EH (cell line): ENCODE results near the gene ABTB2.
"Not testable (repeated sequence)": the region's sequence is repeated elsewhere in the genome, so short reads cannot be mapped to it uniquely, and the experiment has no call there.

Experiments used
- DNase-seq: peaks from one replicate; pipeline ENCODE4 v3.0.0-alpha.2; 2015; ENCODE audit warnings: low read depth

Gene ABTB2

DNA sequence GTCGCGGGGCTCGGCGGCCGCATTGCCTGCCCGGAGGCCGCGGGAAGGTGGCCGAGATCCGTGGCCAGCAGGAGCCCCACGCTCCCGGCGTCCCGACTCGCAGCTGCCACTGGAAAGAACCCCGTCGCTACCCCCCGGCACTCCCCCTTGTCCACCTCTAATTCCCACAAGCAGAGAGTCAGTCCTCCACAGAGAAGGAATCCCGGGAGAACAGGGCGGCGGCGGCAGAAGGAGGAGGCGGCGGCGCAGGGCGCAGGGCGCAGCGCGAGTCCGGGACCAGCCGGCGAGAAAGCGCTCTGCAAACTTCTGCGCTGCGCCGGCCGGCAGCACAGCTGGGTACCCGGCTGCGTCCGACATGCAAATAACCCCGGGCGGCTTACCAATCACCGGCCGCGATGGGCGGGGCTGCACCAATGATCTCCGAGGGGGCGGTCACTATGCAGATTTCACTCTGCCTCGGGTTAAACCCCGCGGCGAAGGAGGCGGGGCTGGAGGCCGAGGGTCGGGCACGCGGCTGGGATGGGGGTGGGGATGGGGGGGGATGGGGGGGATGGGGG is at the start of gene ABTB2:
Gene ABTB2, minus strand, starts transcription at position 310 of the 557 bp plus-strand sequence.
- DNase-seq: peak; percentile 97

DNA sequence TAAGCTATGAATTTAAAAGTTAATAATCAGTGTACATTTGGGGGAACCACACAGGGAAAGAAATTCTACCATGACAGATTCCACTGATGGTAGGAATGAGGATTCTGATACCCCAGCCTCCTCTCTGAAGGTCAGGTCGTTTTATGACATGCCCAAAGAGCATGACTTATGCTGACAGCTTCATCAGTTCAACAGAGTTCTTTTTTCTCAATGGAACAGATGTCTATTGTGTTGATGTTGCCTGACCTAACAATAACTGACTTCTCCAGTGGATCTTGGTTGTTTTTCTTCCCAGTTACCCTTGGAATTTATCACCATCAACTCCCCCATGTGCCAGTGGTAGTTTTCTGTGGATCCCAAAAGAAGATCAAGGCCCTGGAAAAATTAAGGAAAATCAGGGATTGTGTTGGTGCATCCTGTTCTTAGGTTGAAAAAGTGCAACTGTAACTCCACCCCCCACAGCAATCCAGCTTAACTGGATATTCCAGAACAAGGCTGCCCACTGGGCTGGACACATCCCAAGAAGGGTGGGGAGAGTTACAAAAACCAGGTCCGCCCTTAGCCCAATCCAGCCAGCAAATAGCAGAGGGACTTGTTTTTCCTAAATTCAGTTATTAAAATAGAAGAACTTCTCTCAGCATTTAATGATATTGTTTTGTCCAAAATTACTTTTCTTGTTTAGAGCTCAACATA is 49.5 kb upstream of the ABTB2 start:
- DNase-seq: no peak

DNA sequence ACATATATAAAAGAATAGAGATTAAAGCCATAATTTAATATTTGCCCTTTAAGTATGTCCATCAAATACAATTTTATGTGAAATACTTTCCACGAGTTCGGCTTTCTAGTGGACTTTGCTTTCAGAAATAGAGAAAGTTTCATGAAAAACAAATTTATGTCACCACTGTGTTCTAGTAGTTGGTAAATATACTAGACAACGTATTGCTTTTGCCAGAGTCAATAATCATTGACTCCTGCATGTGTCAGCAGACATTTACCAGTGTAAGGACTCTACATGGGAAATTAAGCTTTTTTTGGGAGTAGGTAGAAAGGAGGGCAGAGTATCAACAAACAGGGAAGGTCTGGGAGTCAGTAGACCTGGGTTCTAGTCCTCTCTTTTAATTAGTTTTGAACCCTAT is 48.6 kb upstream of the ABTB2 start:
- no peak for DNase-seq

DNA sequence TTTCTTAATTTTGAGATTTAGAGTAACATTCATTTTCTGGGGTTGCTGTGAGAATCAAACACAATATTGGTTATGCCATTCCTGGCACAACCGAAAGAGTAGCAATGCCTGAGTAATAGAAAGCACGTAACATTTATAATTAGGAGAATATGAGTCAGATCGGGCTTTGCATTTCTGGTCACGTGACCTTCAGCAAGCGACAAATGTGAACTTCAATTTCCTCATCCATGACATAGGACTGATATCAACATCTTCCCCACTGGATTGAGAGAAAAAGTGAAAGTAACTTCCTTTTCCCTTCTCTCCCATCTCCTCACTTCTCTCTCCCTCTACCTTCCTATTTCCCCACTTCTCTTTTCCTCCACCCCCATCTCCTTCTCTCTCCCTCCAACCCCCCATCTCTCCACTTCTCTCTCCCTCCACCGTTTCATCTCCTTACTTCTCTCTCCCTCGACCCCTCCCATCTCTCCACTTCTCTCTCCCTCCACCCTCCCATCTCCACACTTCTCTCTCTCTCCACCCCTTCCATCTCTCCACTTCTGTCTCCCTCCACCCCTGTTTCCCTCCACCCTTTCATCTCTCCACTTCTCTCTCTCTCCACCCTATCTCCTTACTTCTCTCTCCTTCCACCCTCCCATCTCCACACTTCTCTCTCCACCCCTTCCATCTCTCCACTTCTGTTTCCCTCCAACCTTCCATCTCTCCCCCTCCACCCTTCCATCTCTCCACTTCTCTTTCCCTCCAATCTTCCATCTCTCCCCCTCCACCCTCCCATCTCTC is 47.5 kb upstream of the ABTB2 start:
- peak; percentile 46 for DNase-seq

DNA sequence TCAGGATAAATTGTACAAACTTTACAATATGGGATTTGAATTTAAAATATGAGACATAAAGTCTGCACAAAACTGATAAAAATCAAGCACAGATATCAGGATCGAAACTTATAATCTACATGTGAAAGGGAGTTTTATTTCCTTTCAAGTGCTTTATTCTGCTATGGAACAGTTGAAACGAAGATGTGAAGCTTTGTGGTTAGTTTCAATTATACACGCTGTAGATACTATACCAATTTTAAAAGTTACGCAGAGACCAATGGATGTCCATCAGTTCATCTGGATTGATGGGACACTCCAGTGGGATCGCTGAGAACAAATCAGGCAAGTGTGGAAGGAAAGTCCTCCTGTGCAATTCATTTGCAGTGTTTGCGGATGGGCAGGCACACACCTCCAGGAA is 46.5 kb upstream of the ABTB2 start:
- no peak for DNase-seq

DNA sequence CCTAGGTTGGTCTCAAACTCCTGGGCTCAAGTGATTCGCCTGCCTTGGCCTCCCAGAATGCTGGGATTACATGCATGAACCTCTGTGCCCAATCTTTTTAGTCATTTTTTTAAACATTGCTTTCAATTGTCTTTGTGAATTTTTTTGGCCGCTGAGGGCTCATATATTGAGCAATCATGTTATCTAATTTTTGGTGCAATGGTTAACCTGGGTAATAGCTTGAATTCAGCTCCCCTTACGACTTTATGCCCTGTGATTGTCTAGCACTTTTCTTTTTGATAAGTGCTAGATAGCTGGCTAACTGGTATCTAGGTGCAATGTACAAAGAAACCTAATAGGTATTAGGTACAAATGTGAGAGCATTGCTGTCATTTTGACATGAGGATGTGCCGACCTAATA is 45.6 kb upstream of the ABTB2 start:
- no peak for DNase-seq

DNA sequence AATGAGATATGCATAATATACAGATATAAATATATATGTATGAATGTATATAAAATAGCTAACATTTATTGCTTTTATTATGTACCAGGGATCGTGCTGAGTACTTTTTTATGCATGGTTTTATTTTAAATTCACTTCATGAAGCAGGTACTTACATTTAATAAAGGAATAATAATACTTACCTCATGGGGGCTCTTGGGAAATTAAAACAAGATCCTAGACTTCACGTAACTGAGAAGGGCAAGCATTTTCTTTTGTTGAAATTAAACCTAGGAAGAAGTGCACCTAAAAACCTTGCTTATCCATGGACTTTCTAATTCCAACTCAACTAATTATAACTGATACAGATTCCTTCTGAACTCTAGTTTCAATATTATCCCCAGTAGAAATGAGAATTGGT is 40.0 kb upstream of the ABTB2 start:
- no peak for DNase-seq

DNA sequence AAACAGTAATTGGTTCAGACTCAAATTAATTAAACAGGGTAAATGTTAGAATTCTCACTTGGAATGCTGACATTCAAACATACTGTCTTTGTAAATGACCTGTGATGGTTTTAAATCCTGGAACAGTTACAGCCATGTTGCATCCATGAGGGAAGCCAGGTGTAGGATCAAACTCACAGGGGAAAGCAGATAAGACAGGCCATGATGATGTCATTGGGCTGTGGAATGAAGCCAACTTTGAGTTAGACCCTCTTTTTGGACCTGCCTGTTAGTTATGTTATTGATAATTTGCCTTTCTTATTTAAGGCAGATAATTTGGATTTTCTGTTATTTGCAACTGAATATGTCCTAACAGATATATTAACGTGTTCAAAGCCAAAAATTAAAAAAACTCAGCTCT is 39.3 kb upstream of the ABTB2 start:
- DNase-seq: no peak

DNA sequence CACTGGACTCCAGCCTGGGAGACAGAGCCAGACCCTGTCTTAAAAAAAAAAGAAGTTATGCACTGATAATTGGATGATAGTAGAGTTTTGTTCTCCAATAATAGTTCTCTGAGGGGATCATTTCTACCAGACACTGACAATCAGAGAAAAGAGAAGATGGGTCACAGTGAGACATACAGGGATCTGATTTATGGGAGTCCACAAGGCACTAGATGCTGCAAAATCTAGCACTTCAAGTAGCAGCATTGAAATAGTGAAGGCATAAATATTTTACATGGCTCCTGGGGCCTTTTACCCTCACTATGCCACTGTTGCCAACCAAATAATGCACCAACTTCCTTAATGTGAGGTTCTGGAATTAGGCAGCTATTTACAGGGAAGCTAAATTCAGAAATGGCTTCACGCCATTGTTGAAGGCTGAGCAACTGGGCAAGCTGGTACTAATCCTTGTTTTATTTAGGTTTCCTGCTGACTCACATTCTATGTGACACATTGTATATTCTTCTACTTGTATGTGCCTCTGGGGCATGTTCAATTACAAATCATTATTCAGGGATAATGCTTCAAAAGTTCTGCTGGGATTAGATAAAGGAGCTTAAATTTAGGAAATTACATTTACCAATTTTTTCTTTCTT is 38.2 kb upstream of the ABTB2 start:
- DNase-seq: peak; percentile 72

DNA sequence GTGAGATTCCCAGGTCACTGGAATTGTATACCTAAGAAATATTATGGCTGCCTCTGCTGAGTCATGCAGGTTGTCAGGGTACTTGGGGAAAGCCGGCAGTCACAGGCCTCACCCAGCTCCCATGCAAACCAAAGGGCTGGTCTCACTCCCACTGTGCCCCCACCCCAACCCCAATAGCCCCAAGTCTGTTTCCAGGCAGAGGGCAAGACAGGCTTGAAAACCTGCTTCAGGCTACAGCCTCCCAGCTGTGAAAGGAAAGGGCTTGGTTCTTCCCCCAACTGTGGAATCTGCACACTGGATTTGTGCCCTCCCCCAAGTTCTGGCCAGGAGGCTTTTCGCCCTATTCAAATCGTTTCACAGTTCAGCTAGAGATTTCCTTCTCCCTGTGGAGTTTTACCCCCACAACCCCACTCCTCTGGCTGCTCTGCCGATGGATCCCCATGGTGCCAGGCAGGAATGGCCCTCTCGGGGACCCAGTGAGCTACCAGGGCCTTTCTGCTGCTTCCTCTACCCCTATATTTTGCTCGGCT is 37.0 kb upstream of the ABTB2 start:
- no peak for DNase-seq

DNA sequence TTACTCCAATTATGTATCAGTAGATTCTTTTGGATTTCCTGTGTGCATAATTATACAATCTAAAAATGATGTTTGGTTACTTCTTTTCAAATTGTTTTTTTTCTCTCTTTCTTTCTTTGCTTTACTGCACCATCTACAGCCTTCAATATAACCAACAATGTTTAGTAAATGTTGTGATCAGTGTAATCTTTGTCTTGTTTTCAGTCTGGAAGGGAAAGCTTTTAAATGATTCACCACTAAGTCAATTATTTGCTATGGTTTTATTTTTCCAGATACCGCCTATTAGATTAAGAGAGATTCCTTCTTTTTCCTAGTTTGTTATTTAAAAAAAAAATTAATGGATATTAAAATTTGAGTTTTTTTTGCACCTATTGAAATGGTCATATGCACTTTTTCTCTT is 29.8 kb upstream of the ABTB2 start:
- no peak for DNase-seq

DNA sequence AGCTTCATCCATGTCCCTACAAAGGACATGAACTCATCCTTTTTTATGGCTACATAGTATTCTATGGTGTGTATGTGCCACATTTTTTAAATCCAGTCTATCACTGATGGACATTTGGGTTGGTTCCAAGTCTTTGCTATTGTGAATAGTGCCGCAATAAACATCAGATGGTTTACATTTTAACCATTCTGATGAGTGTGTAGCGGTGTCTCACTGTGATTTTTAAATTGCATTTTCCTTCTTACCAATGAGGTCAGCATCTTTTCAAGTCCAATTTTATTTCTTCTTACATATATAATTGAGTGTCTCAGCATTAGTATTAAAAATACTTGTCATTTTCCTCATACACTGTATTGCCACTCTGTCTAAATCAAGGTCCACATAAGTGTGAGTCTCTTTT is 28.5 kb upstream of the ABTB2 start:
- DNase-seq: not testable (repeated sequence)

DNA sequence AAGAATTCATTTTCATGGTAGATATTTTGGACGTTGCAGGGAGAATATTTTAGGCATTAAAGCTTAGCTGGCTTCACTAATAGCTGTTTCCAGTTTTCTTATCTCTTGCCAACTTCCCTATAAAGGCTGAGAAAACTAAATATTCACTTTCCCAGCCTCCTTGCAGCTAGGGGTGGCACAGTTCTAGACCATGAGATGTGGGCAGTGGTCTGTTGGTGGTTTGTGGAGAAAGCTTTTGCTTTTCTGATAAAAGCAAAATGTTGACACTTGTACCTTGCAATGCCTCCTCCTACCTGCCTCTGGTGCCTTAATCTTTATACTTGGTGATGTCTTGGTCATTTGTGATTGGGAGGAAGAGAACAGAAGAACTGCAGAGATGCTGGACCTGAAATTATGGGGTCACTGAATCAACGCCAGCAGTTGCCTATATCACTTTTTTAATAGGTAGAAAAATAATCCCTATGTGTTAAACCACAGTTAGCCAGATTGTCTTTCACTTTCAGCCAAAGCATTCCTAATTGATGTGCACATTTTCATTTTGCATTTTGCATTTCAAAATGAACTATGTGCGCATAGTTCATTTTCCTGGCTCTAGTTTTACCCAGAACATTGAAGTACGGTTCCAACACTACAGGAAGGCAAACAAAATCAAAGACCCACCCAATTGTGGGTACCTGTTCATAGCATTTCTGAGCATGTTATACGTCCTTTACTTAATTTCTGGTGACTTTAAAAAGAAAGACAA is 24.9 kb upstream of the ABTB2 start:
- no peak for DNase-seq

DNA sequence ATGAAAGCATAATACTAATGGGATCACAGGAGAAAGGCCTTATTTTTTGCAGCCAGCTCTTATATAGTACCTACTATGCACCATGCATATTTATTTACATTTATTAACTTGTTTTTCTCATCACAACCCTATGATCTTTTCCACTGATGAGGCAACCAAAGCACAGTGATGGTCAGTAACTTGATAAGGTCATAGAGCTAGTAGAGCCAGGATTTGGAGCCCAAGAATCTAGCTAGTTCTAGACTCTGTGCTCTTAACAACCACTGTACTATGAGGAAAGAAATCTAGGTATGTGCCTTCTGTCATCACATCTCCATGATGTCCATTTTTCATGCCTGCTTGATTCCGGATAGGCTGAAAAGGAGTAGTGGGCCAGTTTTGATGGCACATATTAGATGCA is 24.0 kb upstream of the ABTB2 start:
- no peak for DNase-seq

DNA sequence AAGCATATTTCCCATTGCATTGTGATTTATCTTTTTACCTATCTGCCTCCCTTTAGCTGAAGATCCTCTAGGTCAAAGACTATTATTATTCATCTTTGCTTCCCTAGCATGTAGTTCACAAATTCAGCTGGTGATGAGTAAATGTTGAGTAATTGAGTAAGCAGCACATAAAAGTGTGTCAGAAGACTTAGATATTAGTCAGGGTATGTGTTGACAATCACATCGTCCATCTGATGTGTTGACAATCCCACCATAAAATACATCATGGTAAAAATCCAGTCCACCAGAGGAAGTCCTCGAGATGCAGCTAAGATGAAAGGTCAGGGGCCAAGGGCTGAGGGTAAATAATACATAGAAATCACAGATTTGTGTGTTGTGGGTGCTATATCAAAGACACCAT is 22.9 kb upstream of the ABTB2 start:
- peak; percentile 62 for DNase-seq

DNA sequence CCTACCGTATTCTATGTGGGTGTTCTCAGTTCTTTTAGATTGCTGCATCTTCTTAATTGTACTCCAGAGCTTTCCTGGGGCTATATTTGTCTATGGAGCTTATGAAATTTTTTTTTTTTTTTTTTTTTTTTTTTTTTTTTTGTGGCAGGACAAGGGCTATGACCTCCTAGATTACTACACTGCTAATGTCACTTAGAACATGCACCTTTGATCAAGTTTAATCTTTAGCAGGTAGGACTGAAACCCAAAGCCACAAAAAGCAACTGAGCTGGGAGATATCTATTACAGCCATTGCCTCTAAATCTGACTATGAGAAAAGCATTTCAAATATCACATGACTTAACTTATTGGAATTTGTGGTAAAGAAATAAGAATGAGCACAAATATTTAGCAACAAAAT is 21.7 kb upstream of the ABTB2 start:
- DNase-seq: no peak

DNA sequence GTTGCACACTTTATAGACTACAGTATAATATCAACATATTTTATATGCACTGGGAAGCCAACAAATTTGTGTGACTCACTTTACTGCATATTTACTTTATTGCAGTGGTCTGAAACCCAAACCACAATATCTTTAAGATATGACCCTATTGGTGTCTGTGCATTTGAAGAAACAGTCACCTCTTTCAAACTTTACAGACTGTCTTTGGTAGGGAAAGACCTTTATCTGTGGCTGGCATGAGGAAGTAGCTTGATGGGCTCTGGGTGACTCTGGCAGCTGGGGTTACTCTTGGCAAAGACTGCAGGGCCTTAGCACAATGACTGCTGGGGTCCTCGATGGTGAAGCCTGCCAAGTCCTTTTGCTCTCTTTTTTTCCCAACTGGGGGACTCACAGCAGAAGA is 21.3 kb upstream of the ABTB2 start:
- peak; percentile 61 for DNase-seq

DNA sequence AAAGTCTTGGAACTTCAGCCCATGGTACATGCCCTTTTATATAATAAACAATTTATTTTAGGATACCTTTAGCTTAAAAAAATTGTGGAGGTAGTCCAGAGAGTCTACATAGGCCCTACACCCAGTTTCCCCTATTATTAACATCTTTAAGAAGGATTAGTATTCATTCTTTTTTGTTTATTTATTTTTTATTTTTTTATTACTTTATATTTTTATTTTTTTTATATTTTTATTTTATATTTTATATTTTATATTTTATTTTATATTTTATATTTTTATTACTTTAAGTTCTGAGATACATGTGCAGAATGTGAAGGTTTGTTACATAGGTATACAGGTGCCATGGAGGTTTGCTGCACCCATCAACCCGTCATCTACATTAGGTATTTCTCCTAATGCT is 15.9 kb upstream of the ABTB2 start:
- DNase-seq: no peak

DNA sequence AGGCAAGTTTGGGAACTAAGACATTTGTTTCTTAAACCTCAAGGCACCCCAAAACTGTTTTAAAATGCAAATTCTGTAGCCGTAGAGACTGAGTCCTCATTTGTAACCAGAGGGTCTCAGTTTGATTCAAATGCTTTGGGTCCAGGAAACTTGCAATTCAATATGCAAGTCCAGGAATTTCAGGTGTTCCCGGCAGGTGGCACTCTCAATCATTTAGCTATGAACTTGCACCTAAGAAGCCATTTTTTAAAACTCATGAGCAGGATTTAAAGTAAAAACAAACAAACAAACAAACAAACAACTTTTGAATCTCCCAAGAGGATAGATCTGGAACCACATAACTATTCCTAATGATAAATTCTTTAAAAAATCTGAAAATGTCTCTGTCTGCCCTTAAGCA is 8.7 kb upstream of the ABTB2 start:
- DNase-seq: no peak

DNA sequence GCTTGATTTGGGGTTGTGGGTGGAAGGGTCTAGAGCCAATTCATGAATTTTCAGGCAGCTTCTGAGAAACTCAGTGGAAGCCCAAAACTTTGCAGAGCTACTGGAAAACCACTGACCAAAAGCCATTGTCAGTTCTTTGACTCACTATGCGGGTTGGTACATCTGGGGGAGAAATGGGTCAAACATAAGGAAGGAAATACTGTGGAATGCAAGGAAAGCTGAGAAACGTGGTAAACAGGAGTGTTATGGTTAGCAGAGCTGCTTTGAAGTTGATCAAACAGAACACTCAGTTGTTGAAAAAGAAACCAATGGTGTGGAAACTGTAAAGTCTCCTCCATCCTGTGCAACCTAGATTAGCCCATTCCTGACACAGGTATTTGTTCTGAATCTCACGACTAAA is 6.3 kb upstream of the ABTB2 start:
- DNase-seq: no peak

DNA sequence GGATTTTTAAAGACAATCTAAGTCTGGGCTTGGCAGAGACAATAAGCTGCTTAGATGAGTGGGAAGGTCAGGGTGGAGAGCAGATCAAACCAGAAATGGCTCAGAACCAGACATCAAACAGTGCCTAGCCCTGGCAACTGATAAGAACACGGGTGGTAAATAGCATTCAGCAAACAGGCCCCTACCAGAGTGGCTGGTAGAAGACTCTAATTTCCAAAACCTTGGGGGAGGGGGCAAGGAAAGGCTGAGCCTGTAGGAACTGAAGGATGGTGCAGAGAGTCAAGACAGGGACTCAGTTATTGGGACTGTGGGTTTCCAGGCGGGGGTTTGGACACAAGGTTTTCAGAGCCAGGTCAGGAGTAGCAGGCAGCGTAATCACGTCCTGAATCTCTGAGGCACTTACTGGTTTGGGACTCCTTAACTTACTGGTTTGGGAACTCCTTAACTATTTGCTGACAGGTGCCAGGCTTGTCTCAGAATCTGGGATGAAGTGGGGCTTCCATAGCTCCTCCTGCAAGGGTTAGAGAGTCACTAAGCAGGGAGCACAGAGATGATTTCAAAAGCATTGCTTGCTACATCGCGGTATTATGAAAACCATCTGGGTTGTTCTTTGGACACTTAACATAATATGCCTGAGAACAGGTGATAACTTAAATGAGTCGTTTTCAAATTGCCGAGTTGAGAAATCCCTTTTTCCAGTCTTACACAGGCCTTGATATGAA is 5.7 kb upstream of the ABTB2 start:
- DNase-seq: no peak
